Neuronal stem cell (in vitro differentiated cells): Measurements from ENCODE around the gene SMYD3.
"Not testable (repeated sequence)": the region's sequence is repeated elsewhere in the genome, so short reads cannot be mapped to it uniquely, and the experiment has no call there.

Experiments used
- DNase-seq: peaks from one replicate; pipeline ENCODE4 v3.0.0-alpha.2; 2013; ENCODE audit warnings: low spot score
- H2AFZ ChIP-seq: one replicate; pipeline ENCODE4 v1.6.1; 2013; ENCODE audit warnings: mild to moderate bottlenecking, low read length, inconsistent platforms
- H2AK5ac ChIP-seq: 2 replicates; pipeline ENCODE4 v1.6.1; 2013; ENCODE audit warnings: low read depth, mild to moderate bottlenecking, inconsistent platforms, low read length, moderate library complexity, mixed read lengths
- H2BK120ac ChIP-seq: 2 replicates; pipeline ENCODE4 v1.6.1; 2013; ENCODE audit warnings: low read depth, mild to moderate bottlenecking, inconsistent platforms, low read length, moderate library complexity, mixed read lengths
- H2BK12ac ChIP-seq: one replicate; pipeline ENCODE4 v1.6.1; 2013; ENCODE audit warnings: low read length, inconsistent platforms
- H2BK15ac ChIP-seq: 2 replicates; pipeline ENCODE4 v1.6.1; 2013; ENCODE audit warnings: mild to moderate bottlenecking, low read length, inconsistent platforms, mixed read lengths
- H2BK5ac ChIP-seq: one replicate; pipeline ENCODE4 v1.6.1; 2013; ENCODE audit warnings: inconsistent platforms, mild to moderate bottlenecking, low read length, moderate library complexity
- H3K14ac ChIP-seq: one replicate; pipeline ENCODE4 v1.6.1; 2013; ENCODE audit warnings: low read length, inconsistent platforms
- H3K18ac ChIP-seq: 2 replicates; pipeline ENCODE4 v1.6.1; 2013; ENCODE audit warnings: low read length, inconsistent platforms
- H3K23ac ChIP-seq: 2 replicates; pipeline ENCODE4 v1.6.1; 2013; ENCODE audit warnings: low read depth, mild to moderate bottlenecking, mixed read lengths, low read length, inconsistent platforms; ENCODE audit not compliant: poor library complexity
- H3K27ac ChIP-seq: replicated peaks from 3 replicates; pipeline ENCODE4 v1.5.1; 2013; ENCODE audit warnings: low read length, inconsistent platforms
- H3K27me3 ChIP-seq, 3 experiments: 2 replicates each; pipeline ENCODE4 v1.6.1; 2013; ENCODE audit warnings: low read length in 3 of 3, mild to moderate bottlenecking in 2 of 3, inconsistent platforms in 1 of 3, low read depth in 1 of 3, mixed read lengths in 1 of 3, moderate library complexity in 1 of 3; ENCODE audit not compliant: control insufficient read depth in 3 of 3, insufficient read depth in 3 of 3
- H3K36me3 ChIP-seq, 2 donors: replicated peaks in 1 of 2; 2 replicates each; pipeline ENCODE4 v1.6.1; 2013; ENCODE audit warnings: low read length in 2 of 2; ENCODE audit not compliant: control insufficient read depth in 2 of 2, insufficient read depth in 2 of 2
- H3K4ac ChIP-seq: 2 replicates; pipeline ENCODE4 v1.6.1; 2013; ENCODE audit warnings: inconsistent platforms, mild to moderate bottlenecking, low read length, moderate library complexity
- H3K4me1 ChIP-seq, 2 donors: 1 replicate in 1 of 2; 2 replicates in 1 of 2; pipeline ENCODE4 v1.6.1; 2013; ENCODE audit warnings: low read length in 2 of 2, low read depth in 1 of 2; ENCODE audit not compliant: control insufficient read depth in 2 of 2, insufficient read depth in 1 of 2
- H3K4me2 ChIP-seq: one replicate; pipeline ENCODE4 v1.6.1; 2013; ENCODE audit warnings: mild to moderate bottlenecking, low read length, inconsistent platforms; ENCODE audit not compliant: insufficient read depth, poor library complexity, severe bottlenecking
- H3K4me3 ChIP-seq, 2 donors: 2 replicates each; pipeline ENCODE4 v1.5.1; 2013; ENCODE audit warnings: low read length in 2 of 2, mild to moderate bottlenecking in 2 of 2, inconsistent platforms in 1 of 2, moderate library complexity in 1 of 2
- H3K79me1 ChIP-seq: one replicate; pipeline ENCODE4 v1.6.1; 2013; ENCODE audit warnings: low read depth, mild to moderate bottlenecking, inconsistent platforms, low read length, moderate library complexity
- H3K9ac ChIP-seq: one replicate; pipeline ENCODE4 v1.6.1; 2013; ENCODE audit warnings: mild to moderate bottlenecking, low read depth, low read length, inconsistent platforms; ENCODE audit not compliant: poor library complexity
- H3K9me3 ChIP-seq, 2 donors: replicated peaks in 1 of 2; 2 replicates each; pipeline versions ENCODE3 to v1.6.1; 2013; ENCODE audit warnings: low read length in 2 of 2, mild to moderate bottlenecking in 2 of 2, inconsistent platforms in 1 of 2, low read depth in 1 of 2, mixed read lengths in 1 of 2, moderate library complexity in 1 of 2; ENCODE audit not compliant: control insufficient read depth in 2 of 2, insufficient read depth in 1 of 2
- H4K8ac ChIP-seq: one replicate; pipeline ENCODE4 v1.6.1; 2013; ENCODE audit warnings: low read depth, mild to moderate bottlenecking, inconsistent platforms, low read length, moderate library complexity
- H4K91ac ChIP-seq: one replicate; pipeline ENCODE4 v1.6.1; 2013; ENCODE audit warnings: low read length, low read depth, mild to moderate bottlenecking, inconsistent platforms; ENCODE audit not compliant: poor library complexity
- WGBS, 2 donors: extraction: QIAGEN DNeasy Blood & Tissue Kit; methylation state at CpG; one replicate each; pipeline ENCODE4 v1.1.7; 2013; ENCODE audit warnings: missing lambda C conversion rate in 2 of 2, mixed read lengths in 1 of 2; ENCODE audit not compliant: insufficient read length in 2 of 2, insufficient replicate concordance in 1 of 2; ENCODE audit errors: extremely low coverage in 2 of 2; 5-methylcytosine and 5-hydroxymethylcytosine counted together

The SMYD3 gene

GRCh38 chr1:246071561-246071960 lies 435.5 kb downstream of the SMYD3 start:
- not testable (repeated sequence) for H2BK120ac ChIP-seq, H2BK12ac ChIP-seq, H3K27me3 ChIP-seq, DNase-seq, H2AK5ac ChIP-seq, H3K9me3 ChIP-seq, H4K91ac ChIP-seq, H3K14ac ChIP-seq, H3K4me2 ChIP-seq, H3K4me3 ChIP-seq, H3K23ac ChIP-seq, H3K79me1 ChIP-seq, H4K8ac ChIP-seq, H2BK15ac ChIP-seq, H3K36me3 ChIP-seq, H3K4me1 ChIP-seq, H3K18ac ChIP-seq, H2BK5ac ChIP-seq, H2AFZ ChIP-seq, H3K4ac ChIP-seq, H3K27ac ChIP-seq, H3K9ac ChIP-seq
- no CpG with 5 or more reads among the region's 11 CpGs for WGBS, 2 donors

GRCh38 chr1:246069581-246069980 lies 437.5 kb downstream of the SMYD3 start:
- Histone ChIP-seq H3K4me1 (peaks cover 9 to 16% of the 10 kb centered on the region in 2 donors), H2AFZ (no peak overlapping the region), H3K36me3 (no peaks in the 10 kb centered on the region), H3K23ac (no peak overlapping the region), H3K9me3 (peaks cover 0 to 3% of the 10 kb centered on the region in 2 donors), H4K91ac (no peak overlapping the region), H2BK120ac (no peak overlapping the region), H2BK15ac (no peak overlapping the region), H3K27ac (no peak overlapping the region), H3K4me2 (no peak overlapping the region), H4K8ac (no peak overlapping the region), H3K79me1 (no peaks in the 10 kb centered on the region), H3K27me3 (no peaks in the 10 kb centered on the region), H2BK5ac (no peak overlapping the region), H2BK12ac (no peak overlapping the region), H3K18ac (no peak overlapping the region), H3K4me3 (no peak overlapping the region), H3K9ac (no peak overlapping the region), H3K14ac (no peak overlapping the region), H2AK5ac (no peak overlapping the region), H3K4ac (no peak overlapping the region)
- WGBS, 2 donors = no CpG with 5 or more reads among the region's 6 CpGs
- no peak for DNase-seq

GRCh38 chr1:246068619-246069509 lies 438.2 kb downstream of the SMYD3 start:
- no peak overlapping the region for H2BK12ac ChIP-seq
- H3K23ac ChIP-seq = no peak overlapping the region
- DNase-seq = no peak
- H2AK5ac ChIP-seq = no peak overlapping the region
- no peaks in the 10 kb centered on the region for H3K9me3 ChIP-seq
- WGBS, 2 donors = no CpG with 5 or more reads among the region's 7 CpGs
- H3K14ac ChIP-seq = no peak overlapping the region
- no peak overlapping the region for H2AFZ ChIP-seq
- H3K4me3 ChIP-seq = no peak overlapping the region
- H4K91ac ChIP-seq = no peak overlapping the region
- no peaks in the 10 kb centered on the region for H3K27me3 ChIP-seq
- no peak overlapping the region for H2BK5ac ChIP-seq
- no peak overlapping the region for H3K27ac ChIP-seq
- H3K4me2 ChIP-seq = no peak overlapping the region
- H3K9ac ChIP-seq = no peak overlapping the region
- no peaks in the 10 kb centered on the region for H3K79me1 ChIP-seq
- peaks cover 10 to 16% of the 10 kb centered on the region in 2 donors for H3K4me1 ChIP-seq
- H2BK15ac ChIP-seq = no peak overlapping the region
- no peak overlapping the region for H3K4ac ChIP-seq
- no peak overlapping the region for H3K18ac ChIP-seq
- H2BK120ac ChIP-seq = no peak overlapping the region
- H3K36me3 ChIP-seq = no peaks in the 10 kb centered on the region
- no peak overlapping the region for H4K8ac ChIP-seq

GRCh38 chr1:246068217-246068512 lies 438.9 kb downstream of the SMYD3 start:
- Histone ChIP-seq H4K91ac (no peak overlapping the region), H2BK5ac (no peak overlapping the region), H3K4me3 (no peak overlapping the region), H3K79me1 (no peaks in the 10 kb centered on the region), H2AFZ (no peak overlapping the region), H3K4me1 (peaks cover 10 to 16% of the 10 kb centered on the region in 2 donors), H3K9ac (no peak overlapping the region), H3K9me3 (no peaks in the 10 kb centered on the region), H3K27me3 (no peaks in the 10 kb centered on the region), H3K36me3 (no peaks in the 10 kb centered on the region), H2BK12ac (no peak overlapping the region), H3K4ac (no peak overlapping the region), H3K18ac (no peak overlapping the region), H4K8ac (no peak overlapping the region), H3K23ac (no peak overlapping the region), H3K4me2 (no peak overlapping the region), H2AK5ac (no peak overlapping the region), H3K27ac (no peak overlapping the region), H3K14ac (no peak overlapping the region), H2BK120ac (no peak overlapping the region), H2BK15ac (no peak overlapping the region)
- no peak for DNase-seq
- WGBS, 2 donors = no CpG with 5 or more reads among the region's 3 CpGs
